Activated naive CD4-positive, alpha-beta T cell treated with anti-CD3 and anti-CD28 coated beads, Interleukin-2, amount 10 ng/mL, durations not matched to agents 7 days and 5 days (primary cell): ENCODE measurements around the gene COL25A1.
"Not testable (repeated sequence)": the region's sequence is repeated elsewhere in the genome, so short reads cannot be mapped to it uniquely, and the experiment has no call there.

Experiments
- CTCF ChIA-PET: fragments of 350-600 bp; sonication (Branson Sonifier 250); formaldehyde crosslinking; loops from one replicate; lab custom pipeline; 2021; ENCODE audit warnings: antibody characterized with exemption; lab: Charles Lee
- DNase-seq: peaks from one replicate; pipeline ENCODE4 v3.0.0-alpha.2; 2020
- H3K27ac Mint-ChIP-seq: one replicate; pipeline ENCODE4 v1.8.0; 2021; ENCODE audit warnings: mild to moderate bottlenecking, moderate library complexity, mixed read lengths
- H3K27me3 Mint-ChIP-seq: one replicate; pipeline ENCODE4 v1.8.0; 2021; ENCODE audit warnings: mild to moderate bottlenecking, mixed read lengths
- H3K36me3 Mint-ChIP-seq: one replicate; pipeline ENCODE4 v1.8.0; 2021; ENCODE audit warnings: mixed read lengths
- H3K4me1 Mint-ChIP-seq: one replicate; pipeline ENCODE4 v1.8.0; 2021; ENCODE audit warnings: mixed read lengths
- H3K4me3 Mint-ChIP-seq: one replicate; pipeline ENCODE4 v1.8.0; 2021; ENCODE audit warnings: mild to moderate bottlenecking, moderate library complexity, mixed read lengths
- H3K9me3 Mint-ChIP-seq: one replicate; pipeline ENCODE4 v1.8.0; 2021; ENCODE audit warnings: mixed read lengths

COL25A1 gene

GRCh38 chr4:108889696-108890483 lies 412.6 kb downstream of the COL25A1 start:
- no peaks in the 10 kb centered on the region for H3K27me3 Mint-ChIP-seq
- no peak overlapping the region for H3K4me3 Mint-ChIP-seq
- no peak overlapping the region for H3K27ac Mint-ChIP-seq
- no peaks in the 10 kb centered on the region for H3K36me3 Mint-ChIP-seq
- H3K9me3 Mint-ChIP-seq = no peaks in the 10 kb centered on the region
- no peak for DNase-seq
- peaks cover 3% of the 10 kb centered on the region for H3K4me1 Mint-ChIP-seq
- CTCF ChIA-PET = no interaction called here

- CTCF ChIA-PET = no interaction called here
- Mint-ChIP-seq H3K4me1 (peaks cover 5% of the 10 kb centered on the region), H3K4me3 (no peak overlapping the region), H3K9me3 (no peaks in the 10 kb centered on the region), H3K27me3 (no peaks in the 10 kb centered on the region), H3K27ac (no peak overlapping the region), H3K36me3 (no peaks in the 10 kb centered on the region)
- no peak for DNase-seq
Measured at GRCh38 chr4:108888769-108889168, 413.7 kb downstream of the COL25A1 start.

DNA sequence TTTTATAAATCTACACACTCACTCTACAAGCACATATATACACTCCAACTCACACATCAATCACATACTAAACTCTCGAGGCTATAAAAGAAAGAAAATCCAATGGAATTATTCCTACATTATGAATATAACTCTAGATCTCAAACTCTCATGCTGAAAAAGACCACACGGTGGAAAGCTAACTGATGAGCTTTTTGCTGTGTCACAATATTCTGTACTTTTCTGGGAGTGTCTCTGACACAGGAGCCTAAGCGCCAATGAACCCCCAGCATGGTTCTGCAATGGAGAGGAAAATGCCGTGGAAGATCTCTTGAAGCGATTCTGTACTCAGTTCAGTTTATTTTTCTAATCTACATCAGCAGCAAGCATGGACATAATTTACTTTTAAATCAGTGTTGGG lies 415.4 kb downstream of the COL25A1 start:
- Mint-ChIP-seq H3K9me3 (no peaks in the 10 kb centered on the region), H3K4me3 (no peak overlapping the region)
- CTCF ChIA-PET = no interaction called here

GRCh38 chr4:108885211-108885610 lies 417.2 kb downstream of the COL25A1 start:
- Mint-ChIP-seq H3K9me3 (no peaks in the 10 kb centered on the region), H3K27me3 (no peaks in the 10 kb centered on the region), H3K4me1 (peaks cover 5% of the 10 kb centered on the region), H3K4me3 (no peak overlapping the region), H3K27ac (no peak overlapping the region), H3K36me3 (no peaks in the 10 kb centered on the region)
- DNase-seq = no peak
- CTCF ChIA-PET = no interaction called here

More for the DNA sequence above, 415.4 kb downstream of the COL25A1 start:
- Mint-ChIP-seq H3K27ac (no peak overlapping the region), H3K27me3 (no peaks in the 10 kb centered on the region), H3K36me3 (no peaks in the 10 kb centered on the region), H3K4me1 (peaks cover 5% of the 10 kb centered on the region)
- DNase-seq = no peak

DNA sequence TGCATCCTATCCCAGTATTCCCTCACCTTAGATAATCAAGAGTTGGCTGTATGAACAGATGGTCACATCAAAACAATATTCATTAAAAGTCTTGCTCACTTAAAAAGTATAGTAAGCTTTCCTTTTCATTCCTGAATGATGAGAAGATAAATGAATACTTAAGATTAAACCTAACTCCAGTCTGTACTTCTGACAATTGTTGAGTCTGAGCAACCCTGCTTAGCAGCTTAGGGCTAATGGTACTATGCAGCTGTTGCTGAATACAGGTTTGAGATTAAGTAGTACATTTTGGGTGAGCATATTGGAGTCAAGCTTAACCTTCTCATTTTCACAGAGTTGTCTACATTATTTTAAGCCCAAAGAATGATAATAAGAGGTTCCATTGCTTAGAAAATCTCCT lies 417.9 kb downstream of the COL25A1 start:
- CTCF ChIA-PET = no interaction called here
- peaks cover 5% of the 10 kb centered on the region for H3K4me1 Mint-ChIP-seq
- H3K9me3 Mint-ChIP-seq = no peaks in the 10 kb centered on the region
- H3K27ac Mint-ChIP-seq = no peak overlapping the region
- H3K4me3 Mint-ChIP-seq = no peak overlapping the region
- H3K36me3 Mint-ChIP-seq = no peaks in the 10 kb centered on the region
- no peaks in the 10 kb centered on the region for H3K27me3 Mint-ChIP-seq
- DNase-seq = no peak

DNA sequence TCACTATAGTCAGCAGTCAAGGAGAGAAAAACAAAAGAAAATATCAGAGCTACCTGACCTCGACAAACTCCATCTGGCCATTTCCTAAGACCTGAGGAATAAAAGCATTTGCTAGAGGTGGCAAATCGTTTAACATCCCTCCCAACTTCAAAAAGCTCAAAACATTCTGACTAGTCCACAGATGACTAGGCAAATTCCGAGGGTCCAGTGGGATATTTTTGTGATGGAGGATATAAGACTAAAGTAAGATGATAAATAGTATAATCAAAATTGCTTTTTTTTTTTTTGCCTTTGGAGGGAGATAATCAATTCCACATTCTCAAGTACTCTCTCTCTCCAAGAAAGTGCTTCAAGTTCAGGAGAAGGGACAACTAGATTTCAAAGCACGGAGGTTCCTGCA lies 420.5 kb downstream of the COL25A1 start:
- CTCF ChIA-PET = interaction anchor here (0.7 to 1.1 kb wide), 2 partner anchors 9 to 196 kb away, joined by 3 read pairs; no protein-coding TSS in a partner anchor
- Mint-ChIP-seq H3K9me3 (no peaks in the 10 kb centered on the region), H3K27ac (no peak overlapping the region), H3K4me1 (peaks cover 11% of the 10 kb centered on the region), H3K36me3 (no peaks in the 10 kb centered on the region), H3K4me3 (no peak overlapping the region), H3K27me3 (no peaks in the 10 kb centered on the region)
- no peak for DNase-seq

GRCh38 chr4:108881190-108881589 lies 421.3 kb downstream of the COL25A1 start:
- H3K27ac Mint-ChIP-seq = no peak overlapping the region
- H3K27me3 Mint-ChIP-seq = peaks cover under 1% of the 10 kb centered on the region
- no peaks in the 10 kb centered on the region for H3K9me3 Mint-ChIP-seq
- H3K36me3 Mint-ChIP-seq = no peaks in the 10 kb centered on the region
- CTCF ChIA-PET = interaction anchor here (1.1 kb wide), 1 partner anchor 8 kb away, joined by 3 read pairs; no protein-coding TSS in a partner anchor
- peaks cover 11% of the 10 kb centered on the region for H3K4me1 Mint-ChIP-seq
- no peak overlapping the region for H3K4me3 Mint-ChIP-seq
- no peak for DNase-seq

DNA sequence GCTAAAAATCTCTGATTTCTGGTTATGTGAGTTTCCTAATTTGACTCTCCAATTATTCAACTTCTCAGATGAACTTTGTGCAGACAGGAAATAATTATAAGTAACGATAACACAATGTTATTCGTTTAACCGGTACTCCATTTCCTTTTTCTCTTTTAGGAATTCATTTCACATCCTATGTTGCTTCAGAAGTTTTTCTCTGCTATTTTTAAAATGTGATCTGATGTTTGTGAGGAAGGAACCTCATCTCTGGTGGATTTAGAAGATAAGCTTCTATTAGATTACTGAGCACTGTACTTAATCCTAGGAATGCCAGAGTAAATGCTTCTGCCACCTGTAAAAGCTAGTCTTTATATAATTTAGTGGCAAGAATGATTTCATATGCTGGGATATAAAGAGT lies 423.7 kb downstream of the COL25A1 start:
- no peak overlapping the region for H3K4me3 Mint-ChIP-seq
- CTCF ChIA-PET = interaction anchor here (0.6 kb wide), 1 partner anchor 211 kb away, joined by 4 read pairs; no protein-coding TSS in a partner anchor

DNA sequence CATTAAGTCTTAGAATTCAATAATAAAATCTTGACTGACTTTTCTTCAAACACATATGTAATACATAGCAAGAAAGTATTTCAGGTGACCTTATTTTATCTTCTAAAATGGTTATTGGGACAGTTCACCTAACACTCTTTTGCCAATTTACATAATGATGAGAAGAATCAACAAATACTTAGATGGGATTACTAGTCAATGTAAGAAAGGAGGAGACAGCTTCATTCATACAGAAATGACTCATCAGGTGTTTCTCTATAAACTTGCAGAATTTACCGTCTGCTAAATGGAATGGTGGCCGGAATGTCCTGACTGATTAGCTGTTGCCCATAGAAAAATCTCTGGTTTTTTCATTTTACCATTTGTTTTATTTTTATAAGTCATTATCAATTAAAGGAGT lies 424.6 kb downstream of the COL25A1 start:
- H3K27me3 Mint-ChIP-seq = peaks cover 4% of the 10 kb centered on the region
- no peak overlapping the region for H3K4me3 Mint-ChIP-seq
- no peak for DNase-seq
- H3K4me1 Mint-ChIP-seq = peaks cover 6% of the 10 kb centered on the region
- no peaks in the 10 kb centered on the region for H3K9me3 Mint-ChIP-seq
- CTCF ChIA-PET = no interaction called here
- no peak overlapping the region for H3K27ac Mint-ChIP-seq
- no peaks in the 10 kb centered on the region for H3K36me3 Mint-ChIP-seq

More for the DNA sequence above, 423.7 kb downstream of the COL25A1 start:
- Mint-ChIP-seq H3K4me1 (peaks cover 6% of the 10 kb centered on the region), H3K9me3 (no peaks in the 10 kb centered on the region), H3K36me3 (no peaks in the 10 kb centered on the region), H3K27ac (no peak overlapping the region), H3K27me3 (peaks cover 4% of the 10 kb centered on the region)
- no peak for DNase-seq

DNA sequence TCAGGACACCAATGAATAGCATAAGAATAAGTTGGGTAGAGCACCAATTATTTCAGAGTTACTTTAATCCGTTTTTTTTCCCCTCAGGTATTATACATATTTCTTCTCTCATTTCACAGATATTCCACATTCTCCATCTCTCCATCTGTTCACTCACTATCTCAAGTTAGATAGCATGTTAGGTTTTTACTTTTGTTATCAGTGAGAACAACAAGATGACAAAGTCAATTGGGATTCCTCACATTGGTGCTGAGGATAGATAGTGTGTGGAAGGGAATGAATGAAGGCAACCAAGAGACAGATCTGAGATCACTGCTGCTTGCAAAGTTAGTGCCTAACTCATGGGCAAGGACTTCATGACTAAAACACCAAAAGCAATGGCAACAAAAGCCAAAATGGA lies 427.7 kb downstream of the COL25A1 start:
- no peaks in the 10 kb centered on the region for H3K9me3 Mint-ChIP-seq
- H3K36me3 Mint-ChIP-seq = no peaks in the 10 kb centered on the region
- CTCF ChIA-PET = no interaction called here
- H3K4me1 Mint-ChIP-seq = peaks cover 6% of the 10 kb centered on the region
- H3K27me3 Mint-ChIP-seq = peaks cover 4% of the 10 kb centered on the region
- H3K4me3 Mint-ChIP-seq = no peak overlapping the region
- no peak overlapping the region for H3K27ac Mint-ChIP-seq
- DNase-seq = no peak

DNA sequence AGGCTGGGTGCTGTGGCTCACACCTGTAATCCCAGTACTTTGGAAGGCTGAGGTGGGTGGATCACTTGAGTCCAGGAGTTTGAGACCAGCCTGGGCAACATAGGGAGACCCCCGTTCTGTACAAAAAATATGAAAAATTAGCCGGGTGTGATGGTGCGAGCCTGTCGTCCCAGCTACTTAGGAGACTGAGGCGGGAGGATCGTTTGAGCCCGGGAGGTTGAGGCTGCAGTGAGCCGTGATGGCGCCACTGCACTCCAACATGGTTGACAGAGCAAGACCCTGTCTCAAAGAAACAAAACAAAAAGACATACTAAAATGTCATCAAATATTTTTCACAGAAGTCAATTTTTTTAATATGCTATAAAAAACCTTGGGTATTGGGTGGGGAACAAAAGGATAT lies 432.5 kb downstream of the COL25A1 start:
- DNase-seq, H3K9me3 Mint-ChIP-seq: not testable (repeated sequence)

GRCh38 chr4:108868606-108869227 lies 433.7 kb downstream of the COL25A1 start:
- H3K36me3 Mint-ChIP-seq = no peaks in the 10 kb centered on the region
- H3K9me3 Mint-ChIP-seq = no peaks in the 10 kb centered on the region
- CTCF ChIA-PET = no interaction called here
- H3K4me3 Mint-ChIP-seq = no peak overlapping the region
- H3K27ac Mint-ChIP-seq = no peak overlapping the region
- no peaks in the 10 kb centered on the region for H3K4me1 Mint-ChIP-seq
- no peak for DNase-seq
- peaks cover 11% of the 10 kb centered on the region for H3K27me3 Mint-ChIP-seq

More for the DNA sequence above, 432.5 kb downstream of the COL25A1 start:
- H3K4me1 Mint-ChIP-seq, H3K27ac Mint-ChIP-seq, CTCF ChIA-PET, H3K4me3 Mint-ChIP-seq, H3K36me3 Mint-ChIP-seq: not testable (repeated sequence)
- H3K27me3 Mint-ChIP-seq = peaks cover 11% of the 10 kb centered on the region

- Mint-ChIP-seq H3K27me3 (peaks cover 11% of the 10 kb centered on the region), H3K4me1 (no peaks in the 10 kb centered on the region), H3K27ac (no peak overlapping the region), H3K9me3 (no peaks in the 10 kb centered on the region), H3K36me3 (no peaks in the 10 kb centered on the region), H3K4me3 (no peak overlapping the region)
- no peak for DNase-seq
- CTCF ChIA-PET = no interaction called here
Measured at GRCh38 chr4:108867476-108867875, 435.0 kb downstream of the COL25A1 start.

DNA sequence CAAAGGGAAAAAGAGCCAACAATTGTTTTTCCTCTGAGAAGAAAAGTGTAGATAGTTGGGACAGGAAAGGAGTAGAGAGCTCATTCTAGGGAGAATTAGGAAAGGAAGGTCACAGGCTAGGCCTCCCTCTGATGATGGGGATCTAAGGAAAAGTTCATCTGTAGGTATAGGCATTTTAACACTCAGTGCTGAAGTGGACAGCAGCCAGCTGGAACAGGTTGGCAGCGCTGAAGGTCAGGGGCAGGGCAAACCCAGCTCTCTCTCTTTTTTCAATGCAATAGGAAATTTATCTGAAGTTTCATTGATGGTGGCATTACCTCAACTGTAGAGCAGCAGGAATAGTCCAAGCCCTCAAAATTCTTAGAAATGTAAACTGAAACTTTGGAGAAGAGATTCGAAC lies 441.1 kb downstream of the COL25A1 start:
- Mint-ChIP-seq H3K4me1 (peaks cover 6% of the 10 kb centered on the region), H3K27me3 (peaks cover 12% of the 10 kb centered on the region), H3K9me3 (no peaks in the 10 kb centered on the region), H3K36me3 (no peaks in the 10 kb centered on the region), H3K4me3 (no peak overlapping the region), H3K27ac (no peak overlapping the region)
- CTCF ChIA-PET = interaction anchor here (1.1 kb wide), 1 partner anchor 437 kb away, joined by 4 read pairs; no protein-coding TSS in a partner anchor
- DNase-seq = peak; percentile 43

DNA sequence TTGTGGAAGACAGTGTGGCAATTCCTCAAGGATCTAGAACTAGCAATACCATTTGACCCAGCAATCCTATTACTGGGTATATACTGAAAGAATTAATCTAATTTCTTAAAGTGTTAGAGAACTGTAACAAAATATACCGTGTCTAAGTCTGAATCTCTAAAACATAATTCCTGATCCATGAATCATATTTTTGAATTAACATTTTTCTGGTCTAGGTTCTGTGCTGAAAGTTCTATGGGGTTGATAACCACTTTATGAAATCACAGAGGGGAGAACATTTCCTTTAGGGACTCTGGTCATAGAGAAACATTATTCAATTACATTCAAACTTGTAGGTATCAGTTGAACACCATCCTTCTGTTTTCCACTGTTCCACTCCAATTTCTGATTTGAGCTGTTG lies 447.7 kb downstream of the COL25A1 start:
- DNase-seq = no peak
- Mint-ChIP-seq H3K4me3 (no peak overlapping the region), H3K27ac (no peak overlapping the region), H3K4me1 (peaks cover 50% of the 10 kb centered on the region), H3K36me3 (peaks cover 14% of the 10 kb centered on the region), H3K27me3 (peaks cover 5% of the 10 kb centered on the region), H3K9me3 (peaks cover 8% of the 10 kb centered on the region)
- CTCF ChIA-PET = no interaction called here
